ENCODE data around the gene EDC4. TPM values are rescaled to one million over a fixed set of nuclear protein-coding genes. Genes with fewer than 3 reads are reported as not detected.

The EDC4 gene
- total and polyA plus RNA-seq, 4 donors: 14.4 to 66.4 (median 50.0) TPM

DNA sequence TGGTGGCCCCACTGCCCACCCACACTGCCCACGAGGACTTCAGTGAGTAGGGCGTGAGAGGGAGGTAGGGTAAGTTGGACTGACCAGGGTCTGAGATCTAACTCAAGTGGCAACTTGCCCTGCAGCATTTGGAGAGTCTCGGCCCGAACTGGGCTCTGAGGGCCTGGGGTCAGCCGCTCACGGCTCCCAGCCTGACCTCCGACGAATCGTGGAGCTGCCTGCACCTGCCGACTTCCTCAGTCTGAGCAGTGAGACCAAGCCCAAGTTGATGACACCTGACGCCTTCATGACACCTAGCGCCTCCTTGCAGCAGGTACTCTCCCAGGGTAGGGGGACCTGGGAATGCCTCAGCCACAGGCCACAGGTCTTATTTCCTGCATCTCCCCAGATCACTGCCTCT, 6.6 kb downstream of the EDC4 start:
- DNase-seq (peak in 1 of 2 donors; percentile 51), ATAC-seq (ENCODE audit: low FRiP score) (no peak)
- WGBS, 2 donors: 87 to 91% methylated on average over 12 of the region's 12 CpGs
- H3K27ac ChIP-seq (ENCODE audit: low read depth in 1 of 2, low read length in 2 of 2): no peak overlapping the region
- peaks cover 0 to 18% of the 10 kb centered on the region in 2 donors for H3K36me3 ChIP-seq (ENCODE audit: control insufficient read depth in 1 of 2, insufficient read depth in 2 of 2, low read length in 1 of 2)
- H3K4me1 ChIP-seq (ENCODE audit: control insufficient read depth in 1 of 2, insufficient read depth in 2 of 2, low read length in 2 of 2): no peaks in the 10 kb centered on the region
- H3K27me3 ChIP-seq (ENCODE audit: control insufficient read depth in 1 of 2, insufficient read depth in 2 of 2, low read length in 1 of 2): no peaks in the 10 kb centered on the region
- H3K9me3 ChIP-seq (ENCODE audit: control insufficient read depth, low read length): no peaks in the 10 kb centered on the region
- intact Hi-C loops (cut with DNase I): no loop called here
- H3K4me3 ChIP-seq (ENCODE audit: low read length in 2 of 2): no peak overlapping the region

DNA sequence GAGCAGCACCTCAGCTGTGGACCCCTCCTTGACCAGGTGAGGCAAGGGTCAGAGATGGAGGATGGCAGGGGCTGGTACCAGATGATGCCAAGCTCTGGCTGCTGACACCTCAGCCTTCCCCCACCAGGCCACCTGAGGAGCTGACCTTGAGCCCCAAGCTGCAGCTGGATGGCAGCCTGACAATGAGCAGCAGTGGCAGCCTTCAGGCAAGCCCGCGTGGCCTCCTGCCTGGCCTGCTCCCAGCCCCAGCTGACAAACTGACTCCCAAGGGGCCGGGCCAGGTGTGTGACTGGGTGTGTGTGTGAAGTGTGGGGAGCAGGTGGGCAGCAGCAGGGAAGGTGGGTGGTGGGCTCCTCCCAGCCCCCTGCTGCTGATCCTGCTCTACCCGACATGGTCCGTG, 7.1 kb downstream of the EDC4 start:
- intact Hi-C loops (cut with DNase I): loop anchor here in 1 of 2 donors (5.0 kb wide), 1 partner anchor 38 kb away; the partner anchor contains the start of gene THAP11
- H3K4me1 ChIP-seq (ENCODE audit: control insufficient read depth in 1 of 2, insufficient read depth in 2 of 2, low read length in 2 of 2): no peaks in the 10 kb centered on the region
- H3K4me3 ChIP-seq (ENCODE audit: low read length in 2 of 2): no peak overlapping the region
- H3K9me3 ChIP-seq (ENCODE audit: control insufficient read depth, low read length): no peaks in the 10 kb centered on the region
- DNase-seq (no peak), ATAC-seq (ENCODE audit: low FRiP score) (no peak)
- H3K27me3 ChIP-seq (ENCODE audit: control insufficient read depth in 1 of 2, insufficient read depth in 2 of 2, low read length in 1 of 2): no peaks in the 10 kb centered on the region
- no peak overlapping the region for H3K27ac ChIP-seq (ENCODE audit: low read depth in 1 of 2, low read length in 2 of 2)
- H3K36me3 ChIP-seq (ENCODE audit: control insufficient read depth in 1 of 2, insufficient read depth in 2 of 2, low read length in 1 of 2): peaks cover 0 to 18% of the 10 kb centered on the region in 2 donors
- WGBS, 2 donors: 89 to 90% methylated on average over 5 of the region's 5 CpGs

DNA sequence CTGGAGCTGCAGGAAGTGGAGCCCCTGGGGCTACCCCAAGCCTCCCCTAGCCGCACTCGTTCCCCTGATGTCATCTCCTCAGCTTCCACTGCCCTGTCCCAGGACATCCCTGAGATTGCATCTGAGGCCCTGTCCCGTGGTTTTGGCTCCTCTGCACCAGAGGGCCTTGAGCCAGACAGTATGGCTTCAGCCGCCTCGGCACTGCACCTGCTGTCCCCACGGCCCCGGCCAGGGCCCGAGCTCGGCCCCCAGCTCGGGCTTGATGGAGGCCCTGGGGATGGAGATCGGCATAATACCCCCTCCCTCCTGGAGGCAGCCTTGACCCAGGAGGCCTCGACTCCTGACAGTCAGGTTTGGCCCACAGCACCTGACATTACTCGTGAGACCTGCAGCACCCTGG, 7.7 kb downstream of the EDC4 start:
- WGBS, 2 donors: 89 to 93% methylated on average over 13 of the region's 13 CpGs
- H3K36me3 ChIP-seq (ENCODE audit: control insufficient read depth in 1 of 2, insufficient read depth in 2 of 2, low read length in 1 of 2): peaks cover 0 to 18% of the 10 kb centered on the region in 2 donors

DNA sequence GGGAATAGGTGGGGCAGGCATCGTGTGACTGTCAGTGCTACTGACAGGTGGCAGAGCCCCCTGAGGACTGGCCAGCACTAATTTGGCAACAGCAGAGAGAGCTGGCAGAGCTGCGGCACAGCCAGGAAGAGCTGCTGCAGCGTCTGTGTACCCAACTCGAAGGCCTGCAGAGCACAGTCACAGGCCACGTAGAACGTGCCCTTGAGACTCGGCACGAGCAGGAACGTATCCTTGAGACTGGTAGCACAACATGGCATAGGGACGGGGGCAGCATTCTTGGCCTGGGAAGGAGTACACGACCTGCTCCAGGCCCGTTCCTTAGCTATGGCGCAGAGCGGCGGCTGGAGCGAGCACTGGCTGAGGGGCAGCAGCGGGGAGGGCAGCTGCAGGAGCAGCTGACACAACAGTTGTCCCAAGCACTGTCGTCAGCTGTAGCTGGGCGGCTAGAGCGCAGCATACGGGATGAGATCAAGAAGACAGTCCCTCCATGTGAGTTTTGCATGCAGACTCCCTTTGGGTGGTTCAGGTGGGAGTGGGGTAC, 8.8 kb downstream of the EDC4 start:
- H3K27me3 ChIP-seq (ENCODE audit: control insufficient read depth in 1 of 2, insufficient read depth in 2 of 2, low read length in 1 of 2): no peaks in the 10 kb centered on the region
- no peaks in the 10 kb centered on the region for H3K4me1 ChIP-seq (ENCODE audit: control insufficient read depth in 1 of 2, insufficient read depth in 2 of 2, low read length in 2 of 2)
- WGBS, 2 donors: 88 to 89% methylated on average over 21 of the region's 21 CpGs
- no peak overlapping the region for H3K4me3 ChIP-seq (ENCODE audit: low read length in 2 of 2)
- ATAC-seq (ENCODE audit: low FRiP score) (no peak), DNase-seq (no peak)
- H3K27ac ChIP-seq (ENCODE audit: low read depth in 1 of 2, low read length in 2 of 2): no peak overlapping the region
- intact Hi-C loops (cut with DNase I): loop anchor here in 1 of 2 donors (5.0 kb wide), 1 partner anchor 39 kb away; the partner anchor contains the start of gene THAP11
- no peaks in the 10 kb centered on the region for H3K9me3 ChIP-seq (ENCODE audit: control insufficient read depth, low read length)
- peaks cover 0 to 18% of the 10 kb centered on the region in 2 donors for H3K36me3 ChIP-seq (ENCODE audit: control insufficient read depth in 1 of 2, insufficient read depth in 2 of 2, low read length in 1 of 2)

More for the DNA sequence above, 7.7 kb downstream of the EDC4 start:
- H3K27me3 ChIP-seq (ENCODE audit: control insufficient read depth in 1 of 2, insufficient read depth in 2 of 2, low read length in 1 of 2): no peaks in the 10 kb centered on the region
- DNase-seq (no peak), ATAC-seq (ENCODE audit: low FRiP score) (no peak)
- no peak overlapping the region for H3K4me3 ChIP-seq (ENCODE audit: low read length in 2 of 2)
- intact Hi-C loops (cut with DNase I): loop anchor here in 1 of 2 donors (5.0 kb wide), 1 partner anchor 38 kb away; the partner anchor contains the start of gene THAP11
- no peak overlapping the region for H3K27ac ChIP-seq (ENCODE audit: low read depth in 1 of 2, low read length in 2 of 2)
- no peaks in the 10 kb centered on the region for H3K9me3 ChIP-seq (ENCODE audit: control insufficient read depth, low read length)
- no peaks in the 10 kb centered on the region for H3K4me1 ChIP-seq (ENCODE audit: control insufficient read depth in 1 of 2, insufficient read depth in 2 of 2, low read length in 2 of 2)

DNA sequence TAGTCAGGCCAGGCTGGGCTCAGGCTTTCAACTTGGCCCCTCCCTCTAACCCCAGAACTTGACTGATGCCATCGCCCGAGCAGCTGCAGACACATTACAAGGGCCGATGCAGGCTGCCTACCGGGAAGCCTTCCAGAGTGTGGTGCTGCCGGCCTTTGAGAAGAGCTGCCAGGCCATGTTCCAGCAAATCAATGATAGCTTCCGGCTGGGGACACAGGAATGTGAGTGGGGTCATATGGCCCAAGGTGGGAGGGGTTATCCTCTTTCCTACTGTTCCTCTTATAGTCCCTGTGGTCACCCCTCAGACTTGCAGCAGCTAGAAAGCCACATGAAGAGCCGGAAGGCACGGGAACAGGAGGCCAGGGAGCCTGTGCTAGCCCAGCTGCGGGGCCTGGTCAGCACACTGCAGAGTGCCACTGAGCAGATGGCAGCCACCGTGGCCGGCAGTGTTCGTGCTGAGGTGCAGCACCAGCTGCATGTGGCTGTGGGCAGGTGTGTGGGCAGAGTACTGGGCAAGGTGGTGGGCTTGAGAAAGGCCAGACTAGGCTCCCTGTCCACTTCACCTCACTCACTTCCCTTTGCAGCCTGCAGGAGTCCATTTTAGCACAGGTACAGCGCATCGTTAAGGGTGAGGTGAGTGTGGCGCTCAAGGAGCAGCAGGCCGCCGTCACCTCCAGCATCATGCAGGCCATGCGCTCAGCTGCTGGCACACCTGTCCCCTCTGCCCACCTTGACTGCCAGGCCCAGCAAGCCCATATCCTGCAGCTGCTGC, 9.7 kb downstream of the EDC4 start:
- Histone ChIP-seq H3K36me3 (ENCODE audit: control insufficient read depth in 1 of 2, insufficient read depth in 2 of 2, low read length in 1 of 2) (peaks cover 0 to 16% of the 10 kb centered on the region in 2 donors), H3K4me1 (ENCODE audit: control insufficient read depth in 1 of 2, insufficient read depth in 2 of 2, low read length in 2 of 2) (no peaks in the 10 kb centered on the region), H3K27me3 (ENCODE audit: control insufficient read depth in 1 of 2, insufficient read depth in 2 of 2, low read length in 1 of 2) (no peaks in the 10 kb centered on the region), H3K9me3 (ENCODE audit: control insufficient read depth, low read length) (no peaks in the 10 kb centered on the region), H3K27ac (ENCODE audit: low read depth in 1 of 2, low read length in 2 of 2) (no peak overlapping the region), H3K4me3 (ENCODE audit: low read length in 2 of 2) (no peak overlapping the region)
- DNase-seq (no peak), ATAC-seq (ENCODE audit: low FRiP score) (no peak)
- intact Hi-C loops (cut with DNase I): loop anchor here in 1 of 2 donors (5.0 kb wide), 1 partner anchor 40 kb away; the partner anchor contains the start of gene THAP11
- WGBS, 2 donors: 65 to 70% methylated on average over 18 of the region's 18 CpGs

DNA sequence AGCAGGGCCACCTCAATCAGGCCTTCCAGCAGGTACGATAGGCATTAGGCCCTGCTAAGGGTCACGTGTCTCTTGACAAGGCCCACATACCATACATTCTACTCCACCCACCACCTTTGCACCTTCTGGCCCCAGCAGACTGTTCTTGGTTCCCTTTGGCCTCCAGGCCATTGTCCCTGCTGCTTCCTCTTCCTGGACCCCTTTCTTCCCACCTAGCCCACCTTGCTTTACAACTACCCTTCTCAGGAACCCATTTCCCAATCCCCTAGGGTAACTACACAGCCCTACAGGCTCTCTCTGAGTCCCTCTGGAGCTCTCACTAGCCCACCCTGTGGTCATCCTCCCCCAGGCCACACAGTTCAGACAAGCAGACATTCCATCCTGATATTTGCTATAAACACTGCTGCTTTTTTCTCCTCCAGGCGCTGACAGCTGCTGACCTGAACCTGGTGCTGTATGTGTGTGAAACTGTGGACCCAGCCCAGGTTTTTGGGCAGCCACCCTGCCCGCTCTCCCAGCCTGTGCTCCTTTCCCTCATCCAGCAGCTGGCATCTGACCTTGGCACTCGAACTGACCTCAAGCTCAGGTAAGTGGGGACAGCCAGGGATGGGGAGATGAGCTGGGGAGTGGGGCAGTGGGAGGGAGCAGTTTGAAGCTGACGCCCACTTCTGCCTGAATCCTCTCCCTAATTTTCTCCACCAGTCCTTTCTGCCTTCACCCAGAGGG, 10.5 kb downstream of the EDC4 start:
- Histone ChIP-seq H3K27ac (ENCODE audit: low read depth in 1 of 2, low read length in 2 of 2) (no peak overlapping the region), H3K4me1 (ENCODE audit: control insufficient read depth in 1 of 2, insufficient read depth in 2 of 2, low read length in 2 of 2) (no peaks in the 10 kb centered on the region), H3K36me3 (ENCODE audit: control insufficient read depth in 1 of 2, insufficient read depth in 2 of 2, low read length in 1 of 2) (peaks cover 0 to 12% of the 10 kb centered on the region in 2 donors), H3K4me3 (ENCODE audit: low read length in 2 of 2) (no peak overlapping the region), H3K9me3 (ENCODE audit: control insufficient read depth, low read length) (no peaks in the 10 kb centered on the region), H3K27me3 (ENCODE audit: control insufficient read depth in 1 of 2, insufficient read depth in 2 of 2, low read length in 1 of 2) (no peaks in the 10 kb centered on the region)
- DNase-seq (no peak), ATAC-seq (ENCODE audit: low FRiP score) (no peak)
- WGBS, 2 donors: 71 to 72% methylated on average over 6 of the region's 6 CpGs
- intact Hi-C loops (cut with DNase I): loop anchor here in 1 of 2 donors (5.0 kb wide), 1 partner anchor 41 kb away; the partner anchor contains the start of gene THAP11

DNA sequence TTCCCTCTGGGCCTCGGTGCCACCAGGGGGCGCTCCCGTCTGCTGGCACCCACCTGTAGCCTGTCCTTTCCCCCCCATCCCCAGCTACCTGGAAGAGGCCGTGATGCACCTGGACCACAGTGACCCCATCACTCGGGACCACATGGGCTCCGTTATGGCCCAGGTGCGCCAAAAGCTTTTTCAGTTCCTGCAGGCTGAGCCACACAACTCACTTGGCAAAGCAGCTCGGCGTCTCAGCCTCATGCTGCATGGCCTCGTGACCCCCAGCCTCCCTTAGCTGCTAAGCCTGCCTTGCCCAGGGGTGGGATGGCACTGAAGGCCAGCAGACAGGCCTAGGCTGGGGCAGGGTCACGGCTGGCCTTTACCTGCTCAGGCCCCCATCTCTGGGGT, 11.0 kb downstream of the EDC4 start:
- peak overlapping the region in 1 of 2 donors; percentile 6 for H3K27ac ChIP-seq (ENCODE audit: low read depth in 1 of 2, low read length in 2 of 2)
- intact Hi-C loops (cut with DNase I): loop anchor here (1.0 to 5.0 kb wide), 3 partner anchors 42 to 44 kb away; partner anchors contain the start of gene THAP11 (in 1 of the 2)
- no peak overlapping the region for H3K4me3 ChIP-seq (ENCODE audit: low read length in 2 of 2)
- ATAC-seq (ENCODE audit: low FRiP score): peak; percentile 62
- H3K36me3 ChIP-seq (ENCODE audit: control insufficient read depth in 1 of 2, insufficient read depth in 2 of 2, low read length in 1 of 2): peaks cover 0 to 12% of the 10 kb centered on the region in 2 donors
- H3K27me3 ChIP-seq (ENCODE audit: control insufficient read depth in 1 of 2, insufficient read depth in 2 of 2, low read length in 1 of 2): no peaks in the 10 kb centered on the region
- no peaks in the 10 kb centered on the region for H3K9me3 ChIP-seq (ENCODE audit: control insufficient read depth, low read length)
- peak; percentile 70 to 89 for DNase-seq
- 58% methylated on average over 11 of the region's 11 CpGs for WGBS, 2 donors
- H3K4me1 ChIP-seq (ENCODE audit: control insufficient read depth in 1 of 2, insufficient read depth in 2 of 2, low read length in 2 of 2): no peaks in the 10 kb centered on the region

DNA sequence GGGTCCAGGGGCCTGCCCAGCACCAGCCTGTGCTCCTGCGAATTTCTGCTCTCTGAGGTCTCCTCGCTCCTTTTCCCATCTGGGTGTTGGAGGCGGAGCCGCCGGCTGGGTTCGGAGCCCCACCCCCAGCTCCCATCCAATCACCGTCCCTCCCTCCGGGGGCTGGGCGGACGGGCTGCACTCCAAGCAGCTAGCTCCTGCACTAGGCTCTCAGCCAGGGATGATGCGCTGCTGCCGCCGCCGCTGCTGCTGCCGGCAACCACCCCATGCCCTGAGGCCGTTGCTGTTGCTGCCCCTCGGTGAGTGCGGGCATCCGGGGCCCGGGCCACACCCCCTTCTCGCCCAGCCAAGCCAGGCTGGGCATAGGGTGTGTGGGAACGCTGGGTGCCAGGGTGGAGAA, 11.8 kb downstream of the EDC4 start, which contains the start of gene NRN1L:
TSS of gene NRN1L (plus strand) at position 202 of the 400 bp plus-strand sequence. CDS start at position 221, 19 bp downstream.
- WGBS, 2 donors: 5 to 10% methylated on average over 21 to 22 of the region's 22 CpGs
- intact Hi-C loops (cut with DNase I): loop anchor here (1.0 to 5.0 kb wide), 3 partner anchors 42 to 44 kb away; partner anchors contain the start of gene THAP11 (in 1 of the 2)
- peak; percentile 91 to 96 for DNase-seq
- Histone ChIP-seq H3K27ac (ENCODE audit: low read depth in 1 of 2, low read length in 2 of 2) (peak within 1 kb of the TSS in 1 of 2 donors; percentile 19), H3K27me3 (ENCODE audit: control insufficient read depth in 1 of 2, insufficient read depth in 2 of 2, low read length in 1 of 2) (no peaks in the 10 kb centered on the region), H3K4me1 (ENCODE audit: control insufficient read depth in 1 of 2, insufficient read depth in 2 of 2, low read length in 2 of 2) (no peaks in the 10 kb centered on the region), H3K36me3 (ENCODE audit: control insufficient read depth in 1 of 2, insufficient read depth in 2 of 2, low read length in 1 of 2) (peaks cover 0 to 12% of the 10 kb centered on the region in 2 donors), H3K4me3 (ENCODE audit: low read length in 2 of 2) (no peak within 1 kb of the TSS), H3K9me3 (ENCODE audit: control insufficient read depth, low read length) (no peaks in the 10 kb centered on the region)
- ATAC-seq (ENCODE audit: low FRiP score): peak; percentile 92
